DND-41 (cell line): ENCODE measurements around the gene MLANA.

Source experiments
- ATAC-seq: fragments of 200-7000 bp; cut with Tn5 transposase; 3 replicates; pipeline ENCODE4 v1.9.1; 2021; ENCODE audit warnings: low read depth; ENCODE audit not compliant: insufficient read depth
- DNase-seq: peaks from one replicate; pipeline ENCODE4 v3.0.0-alpha.2; 2020
- H2AFZ ChIP-seq: 2 replicates; pipeline ENCODE4 v1.6.0; 2012; ENCODE audit warnings: low read depth, low read length
- H3K27ac ChIP-seq: 2 replicates; pipeline ENCODE4 v1.5.1; 2012; ENCODE audit warnings: low read length, inconsistent platforms
- H3K27me3 ChIP-seq: fragments of 200-600 bp; sonication (generic); 2 replicates; pipeline ENCODE4 v1.6.0; 2012; ENCODE audit warnings: low read length, mild to moderate bottlenecking, inconsistent platforms; ENCODE audit not compliant: insufficient read depth, poor library complexity
- H3K36me3 ChIP-seq: 2 replicates; pipeline ENCODE4 v1.5.1; 2012; ENCODE audit warnings: low read length, inconsistent platforms; ENCODE audit not compliant: insufficient read depth
- H3K4me1 ChIP-seq: 2 replicates; pipeline ENCODE4 v1.5.1; 2012; ENCODE audit warnings: mild to moderate bottlenecking, low read length; ENCODE audit not compliant: insufficient read depth
- H3K4me2 ChIP-seq: 2 replicates; pipeline ENCODE4 v1.6.0; 2012; ENCODE audit warnings: mild to moderate bottlenecking, moderate library complexity, low read length, inconsistent platforms; ENCODE audit not compliant: insufficient read depth
- H3K4me3 ChIP-seq, 2 experiments: fragments of 200-600 bp in 1 of 2; shearing (Covaris generic) in 1 of 2; 2 replicates each; pipeline ENCODE4 v1.5.1; 2012 to 2016; ENCODE audit warnings: inconsistent platforms in 2 of 2, low read length in 2 of 2, mild to moderate bottlenecking in 2 of 2, low read depth in 1 of 2, moderate library complexity in 1 of 2
- H3K79me2 ChIP-seq: 2 replicates; pipeline ENCODE4 v1.6.0; 2012; ENCODE audit warnings: low read length, inconsistent platforms; ENCODE audit not compliant: insufficient read depth
- H3K9ac ChIP-seq: 2 replicates; pipeline ENCODE4 v1.6.0; 2012; ENCODE audit warnings: low read depth, mild to moderate bottlenecking, inconsistent platforms, low read length, moderate library complexity
- H3K9me3 ChIP-seq: 2 replicates; pipeline ENCODE4 v1.5.1; 2012; ENCODE audit warnings: low read length, moderate library complexity, mild to moderate bottlenecking, inconsistent platforms; ENCODE audit not compliant: insufficient read depth, severe bottlenecking
- H4K20me1 ChIP-seq: 2 replicates; pipeline ENCODE4 v1.6.0; 2012; ENCODE audit warnings: low read length; ENCODE audit not compliant: insufficient read depth
- EZH2 ChIP-seq: IDR thresholded peaks from 3 replicates; pipeline ENCODE4 v1.6.1; 2012; ENCODE audit warnings: borderline replicate concordance, low read depth, mild to moderate bottlenecking, moderate library complexity, low read length, inconsistent platforms; ENCODE audit not compliant: severe bottlenecking
- TF ChIP-seq, protein P1 (sequence below): IDR thresholded peaks from 2 replicates; pipeline ENCODE4 v1.5.1; 2012; ENCODE audit warnings: borderline replicate concordance, low read length, moderate library complexity, mild to moderate bottlenecking; ENCODE audit not compliant: poor library complexity, severe bottlenecking; ENCODE audit errors: extremely low read depth

The MLANA gene

DNA sequence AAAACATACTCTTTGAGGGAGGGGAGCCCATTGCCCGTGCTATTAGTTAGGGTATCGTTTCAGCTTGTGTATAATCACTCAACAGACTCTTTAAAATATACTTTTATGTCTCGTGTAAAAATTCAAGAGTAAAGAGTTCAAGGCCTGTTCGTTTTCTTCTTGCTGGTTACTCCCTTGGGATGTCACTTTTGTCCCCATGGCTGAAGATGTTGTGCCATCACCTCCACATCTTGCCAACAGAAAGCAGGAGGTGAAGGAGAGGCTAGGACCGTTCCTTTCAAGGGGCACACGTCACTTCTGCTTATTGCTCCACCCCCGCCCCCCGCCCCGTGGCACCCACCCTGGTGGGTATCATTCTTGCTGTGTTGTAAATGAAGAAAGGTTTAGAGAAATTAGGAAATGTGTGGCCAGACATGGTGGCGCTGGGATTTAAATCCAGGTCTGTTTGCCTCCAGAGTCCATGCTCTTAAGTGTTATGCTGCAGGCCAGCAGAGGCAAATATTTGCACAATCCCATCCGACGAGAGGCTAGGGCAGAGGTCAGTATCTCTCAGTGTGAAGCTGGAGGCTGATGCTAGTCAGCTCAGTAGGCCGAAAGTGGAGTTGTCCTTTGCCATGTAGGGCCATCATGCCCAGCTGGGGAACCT lies 3.0 kb downstream of the MLANA start:
- no peaks in the 10 kb centered on the region for H3K27me3 ChIP-seq
- no peak overlapping the region for H3K4me2 ChIP-seq
- H3K36me3 ChIP-seq: no peaks in the 10 kb centered on the region
- H3K79me2 ChIP-seq: no peaks in the 10 kb centered on the region
- H2AFZ ChIP-seq: no peak overlapping the region
- no peaks in the 10 kb centered on the region for H3K9me3 ChIP-seq
- H3K27ac ChIP-seq: no peak overlapping the region
- H3K9ac ChIP-seq: no peak overlapping the region
- H4K20me1 ChIP-seq: no peaks in the 10 kb centered on the region
- TF ChIP-seq, protein P1, sequence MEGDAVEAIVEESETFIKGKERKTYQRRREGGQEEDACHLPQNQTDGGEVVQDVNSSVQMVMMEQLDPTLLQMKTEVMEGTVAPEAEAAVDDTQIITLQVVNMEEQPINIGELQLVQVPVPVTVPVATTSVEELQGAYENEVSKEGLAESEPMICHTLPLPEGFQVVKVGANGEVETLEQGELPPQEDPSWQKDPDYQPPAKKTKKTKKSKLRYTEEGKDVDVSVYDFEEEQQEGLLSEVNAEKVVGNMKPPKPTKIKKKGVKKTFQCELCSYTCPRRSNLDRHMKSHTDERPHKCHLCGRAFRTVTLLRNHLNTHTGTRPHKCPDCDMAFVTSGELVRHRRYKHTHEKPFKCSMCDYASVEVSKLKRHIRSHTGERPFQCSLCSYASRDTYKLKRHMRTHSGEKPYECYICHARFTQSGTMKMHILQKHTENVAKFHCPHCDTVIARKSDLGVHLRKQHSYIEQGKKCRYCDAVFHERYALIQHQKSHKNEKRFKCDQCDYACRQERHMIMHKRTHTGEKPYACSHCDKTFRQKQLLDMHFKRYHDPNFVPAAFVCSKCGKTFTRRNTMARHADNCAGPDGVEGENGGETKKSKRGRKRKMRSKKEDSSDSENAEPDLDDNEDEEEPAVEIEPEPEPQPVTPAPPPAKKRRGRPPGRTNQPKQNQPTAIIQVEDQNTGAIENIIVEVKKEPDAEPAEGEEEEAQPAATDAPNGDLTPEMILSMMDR: no peak
- TF ChIP-seq EZH2: no peak
- H3K4me3 ChIP-seq: no peak overlapping the region
- DNase-seq: no peak
- no peaks in the 10 kb centered on the region for H3K4me1 ChIP-seq
- no peak for ATAC-seq

DNA sequence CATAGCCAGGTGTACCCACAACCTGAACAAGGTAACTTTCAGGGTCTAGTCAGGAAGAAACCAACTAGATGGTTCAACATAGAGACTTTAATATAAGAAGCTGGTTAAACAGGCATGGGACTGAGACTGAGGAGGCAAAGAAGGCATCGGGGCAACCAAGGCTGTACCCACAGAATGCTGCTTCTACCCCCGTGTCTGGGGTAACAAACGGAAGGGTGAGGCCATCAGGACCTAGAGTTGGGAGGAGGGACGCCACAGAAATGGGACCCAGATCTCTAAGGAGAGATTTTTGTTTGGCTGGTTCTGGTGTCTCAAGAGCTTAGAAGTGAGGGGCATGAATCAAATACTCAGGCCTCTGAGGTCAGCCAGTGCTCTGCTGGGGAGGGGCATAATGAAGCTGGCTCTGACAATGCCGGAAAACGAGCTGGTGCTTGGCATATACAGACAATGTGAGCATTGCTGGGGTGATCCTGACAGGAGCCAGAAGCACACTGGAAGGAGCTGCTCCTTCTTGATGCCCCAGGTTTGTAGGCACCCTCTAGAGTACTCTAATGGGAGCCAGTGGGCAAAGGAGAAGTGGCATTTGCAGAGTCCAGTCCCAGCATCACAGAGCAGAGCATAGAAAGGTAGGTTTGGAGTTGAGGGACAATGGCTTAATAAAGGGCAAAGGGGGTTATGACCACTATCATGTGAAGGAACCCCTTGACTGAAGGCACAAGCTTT lies 3.7 kb downstream of the MLANA start:
- no peaks in the 10 kb centered on the region for H3K79me2 ChIP-seq
- TF ChIP-seq, protein P1: no peak
- TF ChIP-seq EZH2: no peak
- H3K27me3 ChIP-seq: no peaks in the 10 kb centered on the region
- H4K20me1 ChIP-seq: no peaks in the 10 kb centered on the region
- ATAC-seq (no peak), DNase-seq (no peak)
- H3K4me3 ChIP-seq: no peak overlapping the region
- H3K36me3 ChIP-seq: no peaks in the 10 kb centered on the region
- H3K9me3 ChIP-seq: no peaks in the 10 kb centered on the region
- no peaks in the 10 kb centered on the region for H3K4me1 ChIP-seq
- H3K27ac ChIP-seq: no peak overlapping the region
- H3K9ac ChIP-seq: no peak overlapping the region
- H2AFZ ChIP-seq: no peak overlapping the region
- H3K4me2 ChIP-seq: no peak overlapping the region

DNA sequence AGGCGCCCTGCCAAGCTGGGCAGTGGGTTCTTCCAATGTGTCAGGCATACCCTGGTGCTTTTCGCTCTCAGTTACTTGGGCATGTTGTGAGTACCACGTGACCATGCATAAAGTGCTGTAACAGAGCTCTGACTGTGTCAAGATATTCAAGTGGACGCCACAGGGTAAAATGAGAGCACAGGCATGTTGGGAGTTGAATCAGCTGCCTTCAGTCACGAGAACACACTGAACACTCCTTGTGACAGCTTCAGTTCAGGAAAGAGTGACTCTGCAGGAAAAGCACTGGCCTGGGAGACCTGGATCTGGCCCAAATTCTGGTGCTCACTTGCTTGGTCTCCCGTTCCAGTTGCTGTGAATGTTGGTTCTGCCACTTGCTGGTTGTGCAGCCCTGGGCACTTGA lies 5.1 kb downstream of the MLANA start:
- Histone ChIP-seq H3K27ac (no peak overlapping the region), H3K9me3 (no peaks in the 10 kb centered on the region), H2AFZ (no peak overlapping the region), H3K4me1 (no peaks in the 10 kb centered on the region), H3K9ac (no peak overlapping the region), H3K79me2 (no peaks in the 10 kb centered on the region), H3K36me3 (no peaks in the 10 kb centered on the region), H4K20me1 (no peaks in the 10 kb centered on the region), H3K4me3 (no peak overlapping the region), H3K27me3 (no peaks in the 10 kb centered on the region), H3K4me2 (no peak overlapping the region)
- TF ChIP-seq, protein P1: no peak
- TF ChIP-seq EZH2: no peak
- no peak for DNase-seq
- ATAC-seq: no peak
